HFFc6 (cell line): ENCODE data around the gene EXOC6B. TPM values are rescaled to one million over a fixed set of nuclear protein-coding genes. Genes with fewer than 3 reads are reported as not detected.

Experiments
- DNase-seq: peaks from one replicate; pipeline ENCODE4 v3.0.0-alpha.2; 2018
- H3K27ac Mint-ChIP-seq: 2 replicates; pipeline ENCODE4 v1.8.0; 2020; ENCODE audit warnings: mild to moderate bottlenecking, mixed read lengths
- H3K27me3 Mint-ChIP-seq: 2 replicates; pipeline ENCODE4 v1.8.0; 2021; ENCODE audit warnings: mild to moderate bottlenecking, moderate library complexity, mixed read lengths; ENCODE audit not compliant: insufficient read depth
- H3K36me3 Mint-ChIP-seq: 2 replicates; pipeline ENCODE4 v1.8.0; 2021; ENCODE audit warnings: low read depth, mixed read lengths
- H3K4me1 Mint-ChIP-seq: 2 replicates; pipeline ENCODE4 v1.8.0; 2020; ENCODE audit warnings: low read depth, mixed read lengths
- H3K4me3 Mint-ChIP-seq: 2 replicates; pipeline ENCODE4 v1.8.0; 2020; ENCODE audit warnings: mild to moderate bottlenecking, moderate library complexity, mixed read lengths
- H3K9me3 Mint-ChIP-seq: 2 replicates; pipeline ENCODE4 v1.8.0; 2020; ENCODE audit warnings: mild to moderate bottlenecking, mixed read lengths
- total RNA-seq, 6 experiments: library from RNA; stranded (reverse); fragmentation: NEBNext Ultra II Directional; extraction: Animal tissue kit (Norgen Biotek cat#: 25700); gene quantifications; 2 replicates in 1 of 6; 3 replicates in 5 of 6; pipeline ENCODE4 v1.2.3, GENCODE V29; 2021
- TF ChIP-seq, protein P1 (sequence below): fragments of 200-600 bp; sonication (generic); IDR thresholded peaks from 2 replicates; pipeline ENCODE4 v1.5.0; 2021; ENCODE audit warnings: antibody characterized with exemption, mild to moderate bottlenecking

The EXOC6B gene
- total RNA-seq, 6 experiments from 2014 or later: 24.8 to 33.0 (median 27.4) TPM

DNA sequence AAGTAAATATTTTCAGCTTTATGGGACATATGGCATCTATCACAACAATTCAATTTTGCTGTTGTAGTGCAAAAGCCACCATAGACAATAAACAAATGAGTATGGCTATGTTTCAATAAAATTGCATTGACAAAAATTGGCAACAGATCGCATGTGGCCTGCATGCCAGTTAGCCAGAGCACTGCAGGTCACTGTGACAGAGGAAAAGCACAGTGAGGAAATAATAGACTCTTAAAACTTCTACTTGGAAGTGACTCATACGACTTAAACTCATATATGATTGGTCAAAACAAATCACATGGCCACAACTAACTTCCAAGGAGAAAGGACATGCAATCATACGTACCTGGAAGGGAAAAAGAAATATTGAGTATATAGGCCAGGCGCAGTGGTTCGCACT is 44.4 kb downstream of the EXOC6B start:
- no peak overlapping the region for H3K27ac Mint-ChIP-seq
- no peak overlapping the region for H3K4me3 Mint-ChIP-seq
- peaks cover 36% of the 10 kb centered on the region for H3K4me1 Mint-ChIP-seq
- TF ChIP-seq, protein P1, sequence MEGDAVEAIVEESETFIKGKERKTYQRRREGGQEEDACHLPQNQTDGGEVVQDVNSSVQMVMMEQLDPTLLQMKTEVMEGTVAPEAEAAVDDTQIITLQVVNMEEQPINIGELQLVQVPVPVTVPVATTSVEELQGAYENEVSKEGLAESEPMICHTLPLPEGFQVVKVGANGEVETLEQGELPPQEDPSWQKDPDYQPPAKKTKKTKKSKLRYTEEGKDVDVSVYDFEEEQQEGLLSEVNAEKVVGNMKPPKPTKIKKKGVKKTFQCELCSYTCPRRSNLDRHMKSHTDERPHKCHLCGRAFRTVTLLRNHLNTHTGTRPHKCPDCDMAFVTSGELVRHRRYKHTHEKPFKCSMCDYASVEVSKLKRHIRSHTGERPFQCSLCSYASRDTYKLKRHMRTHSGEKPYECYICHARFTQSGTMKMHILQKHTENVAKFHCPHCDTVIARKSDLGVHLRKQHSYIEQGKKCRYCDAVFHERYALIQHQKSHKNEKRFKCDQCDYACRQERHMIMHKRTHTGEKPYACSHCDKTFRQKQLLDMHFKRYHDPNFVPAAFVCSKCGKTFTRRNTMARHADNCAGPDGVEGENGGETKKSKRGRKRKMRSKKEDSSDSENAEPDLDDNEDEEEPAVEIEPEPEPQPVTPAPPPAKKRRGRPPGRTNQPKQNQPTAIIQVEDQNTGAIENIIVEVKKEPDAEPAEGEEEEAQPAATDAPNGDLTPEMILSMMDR: no peak; the same call in 1 of the 2 replicates
- no peaks in the 10 kb centered on the region for H3K9me3 Mint-ChIP-seq
- no peaks in the 10 kb centered on the region for H3K27me3 Mint-ChIP-seq
- H3K36me3 Mint-ChIP-seq: peaks cover 22% of the 10 kb centered on the region
- no peak for DNase-seq

DNA sequence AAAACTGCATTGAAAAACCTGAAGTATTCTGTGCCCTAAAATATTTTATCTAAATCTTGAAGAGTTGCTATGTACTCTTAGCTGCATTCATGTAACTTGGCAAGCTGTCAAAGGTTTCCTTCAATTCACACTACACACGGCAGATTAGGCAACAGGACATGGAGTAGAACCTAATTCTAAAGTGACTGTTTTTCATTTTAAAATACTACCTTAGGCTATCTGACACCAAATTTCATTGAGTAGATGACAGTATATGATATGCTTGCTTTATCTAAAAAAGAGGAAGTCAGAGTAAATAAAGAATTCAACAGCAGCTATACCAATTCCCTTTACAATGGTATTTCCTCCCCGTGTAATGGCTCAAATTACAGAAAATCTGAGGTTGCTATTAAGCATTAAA is 45.4 kb downstream of the EXOC6B start:
- Mint-ChIP-seq H3K27me3 (no peaks in the 10 kb centered on the region), H3K27ac (no peak overlapping the region), H3K4me1 (peaks cover 36% of the 10 kb centered on the region), H3K9me3 (no peaks in the 10 kb centered on the region), H3K4me3 (no peak overlapping the region), H3K36me3 (peaks cover 22% of the 10 kb centered on the region)
- peak; percentile 29 for DNase-seq
- TF ChIP-seq, protein P1: no peak

DNA sequence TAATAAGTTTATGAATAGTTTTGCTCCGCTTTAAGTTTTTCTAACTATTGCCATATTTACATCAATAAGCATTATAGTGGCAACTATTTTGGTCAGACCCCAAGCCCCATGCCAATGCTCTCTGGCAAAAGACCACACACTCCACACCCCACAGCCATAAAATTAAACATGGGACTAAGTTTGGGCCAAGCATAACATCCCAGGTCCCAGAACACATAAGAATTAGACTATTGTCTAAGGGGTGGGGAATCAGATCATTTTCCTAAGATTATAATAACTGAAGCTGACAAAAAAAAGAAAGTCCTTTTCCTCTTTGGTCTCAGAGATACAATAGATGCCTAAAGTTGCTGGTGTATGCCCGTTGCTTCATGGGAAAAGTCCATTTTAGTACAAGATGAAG is 46.3 kb downstream of the EXOC6B start:
- H3K4me1 Mint-ChIP-seq: peaks cover 36% of the 10 kb centered on the region
- no peaks in the 10 kb centered on the region for H3K9me3 Mint-ChIP-seq

DNA sequence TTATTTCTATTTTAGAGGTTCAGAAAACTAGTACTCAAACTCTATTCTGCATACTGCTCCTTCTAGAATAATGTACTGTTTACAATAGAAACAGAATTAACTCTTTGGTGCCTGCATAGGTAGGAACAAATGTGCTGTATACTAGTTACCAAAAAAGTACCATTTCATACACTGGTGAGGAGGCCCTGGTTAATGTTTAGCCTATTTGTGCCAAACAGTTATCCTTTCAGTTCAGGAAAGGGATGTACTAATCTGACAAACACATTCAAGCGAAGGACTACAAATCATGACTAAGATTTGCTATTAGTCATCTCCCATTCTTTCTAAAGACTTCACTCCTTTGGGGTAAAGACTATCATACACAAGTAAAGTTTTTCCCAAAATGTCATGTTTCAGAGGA is 47.4 kb downstream of the EXOC6B start:
- TF ChIP-seq, protein P1: no peak
- Mint-ChIP-seq H3K27ac (peak overlapping the region; percentile 61; the same call in 1 of the 2 replicates), H3K4me3 (no peak overlapping the region), H3K36me3 (peaks cover 3% of the 10 kb centered on the region), H3K4me1 (peaks cover 36% of the 10 kb centered on the region), H3K9me3 (no peaks in the 10 kb centered on the region), H3K27me3 (no peaks in the 10 kb centered on the region)
- peak; percentile 66 for DNase-seq

More for the DNA sequence above, 46.3 kb downstream of the EXOC6B start:
- no peaks in the 10 kb centered on the region for H3K27me3 Mint-ChIP-seq
- H3K4me3 Mint-ChIP-seq: no peak overlapping the region
- peaks cover 14% of the 10 kb centered on the region for H3K36me3 Mint-ChIP-seq
- TF ChIP-seq, protein P1: no peak
- no peak overlapping the region for H3K27ac Mint-ChIP-seq
- DNase-seq: no peak

DNA sequence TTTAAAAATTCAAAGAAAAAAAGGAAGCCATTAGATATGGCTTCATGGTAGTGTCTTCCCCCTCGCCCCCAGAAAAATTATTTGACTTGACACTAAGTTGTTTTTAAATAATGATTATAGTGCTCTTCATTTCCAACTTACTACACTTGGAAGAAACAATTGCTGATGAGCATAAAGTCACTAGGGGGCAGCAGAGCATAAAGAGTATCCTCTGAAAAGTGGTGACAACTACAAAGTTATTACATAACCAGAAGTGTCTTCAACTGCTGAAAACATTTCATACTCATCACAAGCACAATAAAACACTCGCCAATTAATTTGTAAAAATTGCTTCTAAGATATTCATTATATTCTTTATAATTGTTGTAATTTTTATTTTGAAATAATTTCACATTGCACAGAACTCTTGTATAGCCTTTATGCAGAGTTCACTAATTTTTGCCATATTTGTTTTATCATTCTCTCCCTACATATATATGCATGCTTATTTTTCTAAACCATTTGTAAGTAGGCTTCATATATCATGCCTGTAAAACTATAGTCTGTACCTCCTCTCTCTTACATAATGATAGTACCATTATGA is 54.9 kb downstream of the EXOC6B start:
- peaks cover 7% of the 10 kb centered on the region for H3K4me1 Mint-ChIP-seq
- H3K9me3 Mint-ChIP-seq: no peaks in the 10 kb centered on the region; the same call in 1 of the 2 replicates
- TF ChIP-seq, protein P1: peak; percentile 94
- peak; percentile 63 for DNase-seq
- no peak overlapping the region for H3K27ac Mint-ChIP-seq
- peaks cover 4% of the 10 kb centered on the region; the same call in 1 of the 2 replicates for H3K27me3 Mint-ChIP-seq
- peaks cover 6% of the 10 kb centered on the region for H3K36me3 Mint-ChIP-seq
- no peak overlapping the region for H3K4me3 Mint-ChIP-seq
